Dendritic cell treated with granulocyte-macrophage colony-stimulating factor and Interleukin-4, amounts not matched to agents 40 ng/mL and 50 ng/mL, for 4 days (primary cell): ENCODE data around the gene LDHAL6B.
A peak's percentile ranks its signal among the peaks of the same experiment; 100 is the strongest.
"Not testable (repeated sequence)": the region's sequence is repeated elsewhere in the genome, so short reads cannot be mapped to it uniquely, and the experiment has no call there.

ENCODE experiments used
- H3K27ac Mint-ChIP-seq: one replicate; pipeline ENCODE4 v1.8.0; 2022; ENCODE audit warnings: mild to moderate bottlenecking, mixed read lengths
- H3K27me3 Mint-ChIP-seq: one replicate; pipeline ENCODE4 v1.8.0; 2022; ENCODE audit warnings: mild to moderate bottlenecking, mixed read lengths
- H3K36me3 Mint-ChIP-seq: one replicate; pipeline ENCODE4 v1.8.0; 2022; ENCODE audit warnings: low read depth, mixed read lengths
- H3K4me1 Mint-ChIP-seq: one replicate; pipeline ENCODE4 v1.8.0; 2022; ENCODE audit warnings: low read depth, mixed read lengths
- H3K4me3 Mint-ChIP-seq: one replicate; pipeline ENCODE4 v1.8.0; 2022; ENCODE audit warnings: mild to moderate bottlenecking, moderate library complexity, mixed read lengths
- H3K9me3 Mint-ChIP-seq: one replicate; pipeline ENCODE4 v1.8.0; 2022; ENCODE audit warnings: mixed read lengths
- intact Hi-C: fragments of 100-400 bp; cut with micrococcal nuclease; formaldehyde crosslinking; loops from one replicate; pipeline ENCODE4 v1.15.0; 2022

The LDHAL6B gene

DNA sequence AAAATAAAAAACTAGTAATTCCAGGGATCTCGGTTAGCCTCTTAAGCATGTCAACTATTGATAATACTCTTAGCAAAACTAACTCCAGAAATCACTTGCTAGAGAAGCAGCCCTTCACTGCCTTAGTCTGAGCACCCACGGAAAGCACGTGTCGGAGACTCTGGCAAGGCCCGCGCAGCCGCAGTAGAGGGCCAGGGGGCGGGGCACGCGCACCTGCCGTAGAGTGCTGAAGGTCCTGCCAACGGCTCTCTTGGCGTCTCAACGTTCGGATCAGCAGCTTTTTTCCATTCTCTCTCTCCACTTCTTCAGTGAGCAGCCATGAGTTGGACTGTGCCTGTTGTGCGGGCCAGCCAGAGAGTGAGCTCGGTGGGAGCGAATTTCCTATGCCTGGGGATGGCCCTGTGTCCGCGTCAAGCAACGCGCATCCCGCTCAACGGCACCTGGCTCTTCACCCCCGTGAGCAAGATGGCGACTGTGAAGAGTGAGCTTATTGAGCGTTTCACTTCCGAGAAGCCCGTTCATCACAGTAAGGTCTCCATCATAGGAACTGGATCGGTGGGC lies at the start of gene LDHAL6B:
LDHAL6B (plus strand) TSS at position 221 of the 561 bp plus-strand sequence; CDS start at position 319, 98 bp downstream.
- Mint-ChIP-seq H3K4me1 (peaks cover 8% of the 10 kb centered on the region), H3K4me3 (no peak within 1 kb of the TSS), H3K27ac (no peak within 1 kb of the TSS), H3K27me3 (no peaks in the 10 kb centered on the region), H3K9me3 (no peaks in the 10 kb centered on the region), H3K36me3 (peaks cover 99% of the 10 kb centered on the region)
- intact Hi-C loops, result loop anchor here (5.0 kb wide), 1 partner anchor 49 kb away; no protein-coding TSS in a partner anchor

DNA sequence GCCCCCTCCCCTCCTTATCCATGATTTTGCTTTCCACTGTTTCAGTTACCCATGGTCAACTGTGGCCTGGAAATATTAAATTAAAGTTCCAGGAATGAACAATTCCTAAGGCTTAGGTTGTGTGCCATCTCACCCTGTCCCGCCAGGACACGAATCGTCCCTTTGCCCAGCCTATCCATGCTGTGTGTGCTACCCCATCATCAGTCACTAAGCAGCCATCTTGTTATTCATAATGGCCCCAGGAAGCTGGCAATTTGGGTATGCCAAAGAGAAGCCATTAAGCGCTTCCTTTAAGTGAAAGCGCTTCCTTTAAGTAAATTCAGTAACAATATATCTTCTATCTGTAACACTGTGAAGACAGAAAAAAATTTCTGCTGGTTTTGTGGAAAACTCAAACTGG lies 49.2 kb upstream of the LDHAL6B start:
- no peak overlapping the region for H3K27ac Mint-ChIP-seq
- intact Hi-C loops, result loop anchor here (5.0 kb wide), 1 partner anchor 50 kb away; the partner anchor contains the start of gene LDHAL6B
- H3K9me3 Mint-ChIP-seq, result no peaks in the 10 kb centered on the region
- no peaks in the 10 kb centered on the region for H3K27me3 Mint-ChIP-seq
- no peak overlapping the region for H3K4me3 Mint-ChIP-seq
- H3K36me3 Mint-ChIP-seq, result peaks cover 96% of the 10 kb centered on the region
- H3K4me1 Mint-ChIP-seq, result peaks cover 15% of the 10 kb centered on the region

DNA sequence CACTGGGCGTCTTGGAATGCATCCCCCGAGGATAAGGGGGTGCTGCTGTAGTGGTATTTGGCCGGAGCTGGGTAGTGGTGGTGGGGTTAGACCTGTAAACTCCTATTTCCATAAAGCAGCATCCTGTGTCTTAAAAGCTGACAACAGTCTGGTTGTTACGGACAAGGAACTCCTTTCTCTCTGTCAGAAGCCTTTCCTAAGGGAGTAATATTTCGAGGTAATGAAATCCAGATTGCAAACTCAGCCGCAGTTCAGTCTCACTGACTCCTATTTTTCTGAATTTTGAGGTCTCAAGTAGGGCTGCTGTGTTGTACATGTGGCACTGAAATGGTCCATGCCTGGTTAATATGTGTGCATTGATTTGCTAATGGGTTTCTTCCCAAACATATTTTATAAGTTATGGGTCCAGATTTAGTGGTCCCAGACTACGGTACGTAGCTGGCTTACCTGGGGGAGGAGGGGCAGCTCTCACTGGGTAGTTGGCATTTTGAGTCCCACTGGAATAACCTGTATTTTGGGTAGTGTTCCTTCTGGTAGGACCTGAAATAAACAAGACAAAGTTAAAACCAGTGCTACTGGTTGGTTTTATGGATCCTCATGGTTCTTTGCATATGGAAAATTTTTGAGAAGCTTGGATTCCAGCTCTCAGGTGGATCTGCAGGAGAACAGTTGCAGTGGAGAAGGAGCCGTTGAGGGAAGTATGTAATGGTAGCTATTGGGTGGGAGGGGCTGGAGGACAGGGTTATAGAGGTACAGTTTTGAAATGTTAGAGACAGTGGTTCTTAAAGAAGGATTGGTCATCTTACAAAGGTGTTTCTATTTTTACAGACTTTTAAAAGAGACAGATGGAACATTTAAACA lies 48.6 kb upstream of the LDHAL6B start:
- intact Hi-C loops, result loop anchor here (5.0 kb wide), 1 partner anchor 49 kb away; the partner anchor contains the start of gene LDHAL6B
- Mint-ChIP-seq H3K36me3 (peaks cover 96% of the 10 kb centered on the region), H3K4me1 (peaks cover 12% of the 10 kb centered on the region), H3K4me3 (no peak overlapping the region), H3K27me3 (no peaks in the 10 kb centered on the region), H3K27ac (peak overlapping the region; percentile 13), H3K9me3 (no peaks in the 10 kb centered on the region)

DNA sequence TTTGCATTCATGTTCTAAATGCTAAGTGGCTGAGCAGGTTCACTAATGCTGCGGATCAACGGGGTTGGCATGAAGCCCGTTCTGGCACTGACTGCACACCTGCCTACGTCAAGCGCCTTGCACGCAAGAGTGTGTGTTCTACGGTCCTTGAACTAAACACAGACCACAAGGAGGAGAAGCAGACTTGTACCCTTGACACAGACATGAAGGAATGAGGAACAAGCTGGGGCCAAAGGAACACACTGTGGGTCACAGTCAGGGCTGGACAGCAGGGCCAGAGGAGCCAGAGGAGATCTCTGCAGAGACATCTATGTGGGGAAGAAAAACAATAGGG lies 48.0 kb upstream of the LDHAL6B start:
- Mint-ChIP-seq H3K27ac (peak overlapping the region; percentile 13), H3K27me3 (no peaks in the 10 kb centered on the region), H3K4me1 (peaks cover 12% of the 10 kb centered on the region), H3K9me3 (no peaks in the 10 kb centered on the region), H3K36me3 (peaks cover 95% of the 10 kb centered on the region), H3K4me3 (no peak overlapping the region)
- intact Hi-C loops, result loop anchor here (5.0 kb wide), 1 partner anchor 49 kb away; the partner anchor contains the start of gene LDHAL6B

DNA sequence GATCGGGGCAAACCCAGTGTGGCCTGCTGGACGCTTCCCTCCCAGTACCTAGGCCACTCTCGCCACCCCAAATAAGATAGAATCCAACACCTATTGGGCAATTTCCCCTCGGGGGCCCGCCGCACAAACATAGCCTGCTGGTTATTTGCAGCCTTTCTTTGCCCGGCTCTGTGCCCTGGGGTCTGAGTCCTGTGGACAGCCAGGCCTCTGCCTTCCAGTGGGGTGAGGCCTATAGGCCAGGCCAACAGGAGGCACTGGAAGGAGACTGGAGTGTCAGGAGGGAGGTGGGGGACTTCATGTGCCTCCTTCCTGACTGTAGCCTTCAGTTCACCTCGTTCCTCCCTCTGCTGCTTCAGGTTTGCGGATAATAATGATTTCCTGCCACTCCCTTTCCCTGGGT lies 47.4 kb upstream of the LDHAL6B start:
- Mint-ChIP-seq H3K27me3 (no peaks in the 10 kb centered on the region), H3K36me3 (peaks cover 95% of the 10 kb centered on the region), H3K27ac (peak overlapping the region; percentile 13), H3K4me1 (peaks cover 12% of the 10 kb centered on the region), H3K4me3 (no peak overlapping the region), H3K9me3 (no peaks in the 10 kb centered on the region)
- intact Hi-C loops, result loop anchor here (5.0 kb wide), 1 partner anchor 48 kb away; the partner anchor contains the start of gene LDHAL6B

DNA sequence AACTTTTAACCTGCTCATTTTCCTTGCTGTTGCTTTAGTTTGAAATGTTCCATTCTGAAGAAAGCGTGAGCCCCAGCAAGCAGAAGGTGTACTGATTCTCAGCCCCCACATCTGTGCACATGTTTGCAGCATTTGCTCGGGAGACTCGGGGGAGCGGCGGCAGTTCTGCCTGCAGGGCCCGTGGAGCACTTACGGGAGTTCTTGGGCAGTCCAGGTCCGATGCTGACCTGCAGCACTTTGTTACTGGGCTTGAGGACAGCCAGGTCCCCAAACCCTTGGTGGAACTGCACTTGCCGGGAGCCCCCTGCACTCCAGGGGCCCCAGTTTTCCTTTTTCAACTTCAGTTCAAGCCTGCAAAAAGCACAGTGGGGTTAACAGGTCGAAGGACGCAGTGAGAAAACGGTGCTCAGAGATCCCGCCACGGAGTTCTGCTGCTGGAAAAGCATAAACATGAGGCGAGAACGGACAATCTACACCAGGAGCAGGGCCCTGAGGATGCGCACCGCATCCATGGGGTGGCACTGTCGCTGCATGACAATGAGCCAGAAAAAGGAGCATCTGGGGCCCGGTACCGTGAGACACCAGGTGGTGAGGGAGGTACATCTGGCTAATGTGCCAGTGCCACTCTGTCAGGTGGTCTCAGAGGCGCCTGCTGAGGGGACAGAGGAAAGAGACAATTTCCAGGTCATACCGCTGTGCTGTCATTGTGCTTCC lies 45.6 kb upstream of the LDHAL6B start:
- no peak overlapping the region for H3K4me3 Mint-ChIP-seq
- no peaks in the 10 kb centered on the region for H3K27me3 Mint-ChIP-seq
- no peak overlapping the region for H3K27ac Mint-ChIP-seq
- H3K36me3 Mint-ChIP-seq, result peaks cover 95% of the 10 kb centered on the region
- H3K9me3 Mint-ChIP-seq, result no peaks in the 10 kb centered on the region
- peaks cover 21% of the 10 kb centered on the region for H3K4me1 Mint-ChIP-seq
- intact Hi-C loops, result loop anchor here (5.0 kb wide), 1 partner anchor 331 kb away; no protein-coding TSS in a partner anchor

DNA sequence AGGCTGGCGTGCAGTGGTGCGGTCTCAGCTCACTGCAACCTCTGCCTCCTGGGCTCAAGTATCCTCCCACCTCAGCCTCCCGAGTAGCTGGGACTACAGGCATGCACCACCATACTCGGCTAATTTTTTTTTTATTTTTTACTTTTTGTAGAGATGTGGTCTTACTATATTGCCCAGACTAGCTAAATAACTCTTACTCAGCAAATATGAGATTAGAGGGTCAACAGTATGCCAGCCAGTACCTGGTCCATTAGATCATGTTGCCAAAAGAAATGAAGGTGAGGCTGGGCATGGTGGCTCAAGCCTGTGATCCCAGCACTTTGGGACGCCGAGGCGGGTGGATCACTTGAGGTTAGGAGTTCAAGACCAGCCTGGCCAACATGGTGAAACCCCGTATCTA lies 44.6 kb upstream of the LDHAL6B start:
- Mint-ChIP-seq H3K4me1 (peaks cover 31% of the 10 kb centered on the region), H3K36me3 (peaks cover 95% of the 10 kb centered on the region)
- not testable (repeated sequence) for H3K9me3 Mint-ChIP-seq, H3K27ac Mint-ChIP-seq, H3K4me3 Mint-ChIP-seq, H3K27me3 Mint-ChIP-seq
- intact Hi-C loops, result loop anchor here (5.0 kb wide), 1 partner anchor 330 kb away; no protein-coding TSS in a partner anchor

DNA sequence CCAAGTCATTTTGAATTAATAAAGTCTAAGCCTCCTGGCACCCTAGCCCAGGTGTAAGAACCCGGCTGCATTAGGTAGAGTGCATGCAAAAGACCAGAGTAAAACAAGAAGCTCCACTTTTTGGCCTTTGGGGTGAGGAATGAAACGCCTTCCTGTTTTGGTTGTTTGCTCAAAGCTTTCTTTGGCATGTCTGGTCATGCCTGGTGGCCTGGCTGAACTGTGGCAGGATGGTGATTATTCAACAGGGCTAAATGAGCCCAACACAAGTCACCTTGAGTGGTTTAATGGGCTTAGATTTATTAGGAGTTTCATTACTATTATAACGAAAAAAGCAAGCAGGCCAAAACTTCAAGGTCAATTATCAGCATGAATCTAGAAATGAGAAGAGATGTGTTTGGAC lies 40.9 kb upstream of the LDHAL6B start:
- peak overlapping the region; percentile 78 for H3K27ac Mint-ChIP-seq
- peaks cover 51% of the 10 kb centered on the region for H3K4me1 Mint-ChIP-seq
- H3K9me3 Mint-ChIP-seq, result no peaks in the 10 kb centered on the region
- no peak overlapping the region for H3K4me3 Mint-ChIP-seq
- H3K27me3 Mint-ChIP-seq, result no peaks in the 10 kb centered on the region
- H3K36me3 Mint-ChIP-seq, result peaks cover 81% of the 10 kb centered on the region
- intact Hi-C loops, result no loop called here

DNA sequence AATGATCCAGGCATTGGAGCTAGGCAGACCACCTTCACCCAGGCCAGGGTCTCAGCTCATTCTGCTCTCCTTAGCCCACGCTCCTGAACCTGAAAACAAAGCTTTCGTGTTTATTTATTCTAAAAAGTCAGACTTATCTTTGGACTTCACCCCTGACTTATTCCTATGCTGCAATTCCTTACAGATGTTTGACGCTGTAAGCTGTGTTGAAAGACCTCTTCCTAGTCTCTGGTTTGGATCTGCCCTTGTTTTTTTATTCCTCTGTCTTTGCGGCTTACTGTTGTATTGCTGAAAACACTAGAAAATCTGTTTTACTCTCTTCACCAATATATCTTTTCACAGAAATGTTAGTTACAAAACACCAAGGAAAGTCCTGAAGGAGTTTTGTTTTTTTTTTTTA lies 40.5 kb upstream of the LDHAL6B start:
- peaks cover 81% of the 10 kb centered on the region for H3K36me3 Mint-ChIP-seq
- H3K4me3 Mint-ChIP-seq, result no peak overlapping the region
- H3K27me3 Mint-ChIP-seq, result no peaks in the 10 kb centered on the region
- intact Hi-C loops, result no loop called here
- H3K27ac Mint-ChIP-seq, result peak overlapping the region; percentile 78
- H3K9me3 Mint-ChIP-seq, result no peaks in the 10 kb centered on the region
- H3K4me1 Mint-ChIP-seq, result peaks cover 56% of the 10 kb centered on the region

DNA sequence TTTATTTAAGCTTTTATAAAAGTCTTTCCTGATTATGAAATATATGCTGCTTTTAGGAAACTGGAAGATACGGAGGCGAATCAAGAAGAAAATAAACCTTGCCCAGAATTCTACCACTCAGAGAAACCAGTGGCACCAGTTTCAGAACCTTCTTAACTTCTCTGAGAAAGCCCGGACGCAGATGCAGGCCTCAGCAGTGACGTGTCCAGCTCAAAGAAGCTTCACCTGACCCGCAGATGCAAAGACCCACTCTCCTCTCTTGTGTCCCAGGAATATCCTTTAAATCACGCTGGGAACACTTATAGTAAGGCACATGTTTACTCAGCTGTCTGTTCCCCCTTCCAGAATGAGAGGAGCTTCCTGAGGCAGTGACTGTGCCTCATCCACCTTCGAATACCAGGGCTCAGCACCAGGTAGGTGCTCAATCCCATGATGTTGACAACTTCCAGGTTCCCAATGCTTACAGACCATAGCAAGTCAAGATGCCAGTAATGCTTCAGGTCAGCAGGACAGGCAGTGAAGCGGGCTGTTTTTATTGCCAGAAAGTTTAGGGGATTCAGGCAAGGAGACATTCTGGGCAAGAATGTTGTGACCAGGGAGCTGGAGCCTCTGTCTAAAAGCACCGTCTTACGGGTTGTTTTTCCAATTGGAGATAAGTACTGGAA lies 39.9 kb upstream of the LDHAL6B start:
- peaks cover 62% of the 10 kb centered on the region for H3K4me1 Mint-ChIP-seq
- H3K27ac Mint-ChIP-seq, result peak overlapping the region; percentile 78
- H3K4me3 Mint-ChIP-seq, result no peak overlapping the region
- peaks cover 82% of the 10 kb centered on the region for H3K36me3 Mint-ChIP-seq
- no peaks in the 10 kb centered on the region for H3K27me3 Mint-ChIP-seq
- H3K9me3 Mint-ChIP-seq, result no peaks in the 10 kb centered on the region
- intact Hi-C loops, result no loop called here

DNA sequence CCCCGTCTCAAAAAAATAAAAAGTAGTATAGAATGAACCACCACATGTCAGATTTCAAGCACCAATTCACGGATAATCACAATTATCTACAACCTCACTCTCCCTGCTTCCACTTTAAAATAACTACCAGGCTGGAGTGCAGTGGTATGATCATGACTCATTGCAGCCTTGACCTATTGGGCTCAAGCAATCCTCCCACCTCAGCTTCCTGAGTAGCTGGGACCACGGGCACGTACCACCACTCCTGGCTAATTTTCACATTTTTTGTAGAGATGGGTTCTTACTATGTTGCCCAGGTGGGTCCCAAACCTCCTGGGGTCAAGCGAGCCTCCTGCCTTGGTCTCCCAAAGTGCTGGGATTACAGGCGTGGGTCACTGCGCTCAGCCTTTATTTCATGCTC lies 38.1 kb upstream of the LDHAL6B start:
- peaks cover 65% of the 10 kb centered on the region for H3K4me1 Mint-ChIP-seq
- no peaks in the 10 kb centered on the region for H3K27me3 Mint-ChIP-seq
- H3K4me3 Mint-ChIP-seq, result no peak overlapping the region
- no peaks in the 10 kb centered on the region for H3K9me3 Mint-ChIP-seq
- peaks cover 86% of the 10 kb centered on the region for H3K36me3 Mint-ChIP-seq
- intact Hi-C loops, result no loop called here
- H3K27ac Mint-ChIP-seq, result peak overlapping the region; percentile 96

DNA sequence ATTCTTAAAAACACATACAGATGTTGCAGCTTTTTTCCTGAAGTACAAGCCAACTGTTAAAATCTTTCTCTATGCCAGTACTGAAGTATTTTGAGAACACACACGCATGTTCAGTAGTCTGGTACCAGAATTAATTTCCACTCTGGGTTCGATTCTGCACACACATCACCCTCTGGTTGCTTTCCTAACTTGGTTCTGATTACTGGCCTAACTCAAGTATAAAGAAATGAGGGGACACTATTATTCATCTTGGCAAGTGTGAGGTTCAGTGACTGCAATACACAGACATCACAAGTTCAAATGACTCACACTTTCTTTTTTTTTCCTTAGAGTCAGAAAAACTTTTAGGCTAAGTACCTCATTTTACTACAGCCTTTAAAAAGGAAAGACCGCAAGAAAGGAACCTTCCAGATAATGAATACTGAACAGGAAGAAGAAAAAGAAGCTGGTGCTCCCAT lies 37.4 kb upstream of the LDHAL6B start:
- Mint-ChIP-seq H3K4me3 (peak overlapping the region; percentile 24), H3K9me3 (no peaks in the 10 kb centered on the region), H3K4me1 (peaks cover 72% of the 10 kb centered on the region), H3K27me3 (no peaks in the 10 kb centered on the region), H3K27ac (peak overlapping the region; percentile 96), H3K36me3 (peaks cover 86% of the 10 kb centered on the region)
- intact Hi-C loops, result no loop called here

DNA sequence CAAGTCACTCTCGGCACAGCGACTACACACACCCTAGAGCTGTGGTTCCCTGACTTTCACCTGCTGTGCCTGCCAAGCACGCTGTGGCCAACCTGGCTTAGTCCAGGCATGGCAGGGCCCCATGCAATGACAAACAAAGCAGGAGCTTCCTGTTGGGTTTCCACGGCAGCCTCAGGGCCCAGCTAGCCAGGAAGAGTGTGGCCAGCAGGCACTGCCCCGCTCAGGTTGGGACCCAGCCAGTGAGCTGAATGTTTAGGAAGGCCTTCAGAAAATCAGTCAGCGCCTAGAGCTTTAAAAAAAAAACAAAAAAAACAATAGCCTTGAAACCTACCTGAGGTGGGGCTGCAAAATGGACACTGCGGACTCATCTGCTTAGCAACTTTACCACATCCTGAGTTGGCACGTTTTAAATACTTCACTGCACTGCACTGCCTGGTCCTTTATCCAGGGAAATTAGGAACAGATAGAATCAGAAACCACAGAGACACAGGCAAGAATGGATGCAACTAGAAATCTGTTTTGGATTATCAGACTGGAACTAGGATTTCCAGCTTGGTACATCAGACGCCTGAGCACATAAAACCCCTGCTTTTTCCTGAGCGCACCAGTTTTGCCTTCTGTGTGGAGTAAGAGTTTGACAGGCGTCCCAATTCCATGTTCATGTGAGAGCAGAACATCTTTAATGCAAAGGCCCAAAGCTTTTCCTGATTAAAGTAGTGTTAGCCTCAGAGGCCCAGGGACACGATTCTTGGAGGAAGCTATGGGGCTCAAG lies 36.2 kb upstream of the LDHAL6B start:
- peaks cover 81% of the 10 kb centered on the region for H3K4me1 Mint-ChIP-seq
- peak overlapping the region; percentile 96 for H3K27ac Mint-ChIP-seq
- no peaks in the 10 kb centered on the region for H3K9me3 Mint-ChIP-seq
- intact Hi-C loops, result loop anchor here (10.0 kb wide), 1 partner anchor 204 kb away; the partner anchor contains the start of gene MYO1E
- H3K36me3 Mint-ChIP-seq, result peaks cover 78% of the 10 kb centered on the region
- H3K27me3 Mint-ChIP-seq, result no peaks in the 10 kb centered on the region
- H3K4me3 Mint-ChIP-seq, result no peak overlapping the region
